Upper lobe of left lung (tissue), 6 donors: ENCODE measurements around the gene ARPC2. TPM values are rescaled to one million over a fixed set of nuclear protein-coding genes. Genes with fewer than 3 reads are reported as not detected.

Experiments used
- ATAC-seq, 2 donors: fragments of 200-7000 bp; cut with Tn5 transposase; one replicate each; pipeline ENCODE4 v1.9.1; 2022; ENCODE audit warnings: mild to moderate bottlenecking in 2 of 2, moderate library complexity in 2 of 2; ENCODE audit not compliant: low FRiP score in 2 of 2
- DNase-seq, 2 donors: peaks; one replicate each; pipeline ENCODE4 v3.0.0-alpha.2; 2019 to 2020
- H3K27ac ChIP-seq, 4 donors: fragments of 200-600 bp; sonication (generic); one replicate each; pipeline ENCODE4 v1.5.1; 2016 to 2019
- H3K27me3 ChIP-seq, 4 donors: fragments of 200-600 bp; sonication (generic); one replicate each; pipeline ENCODE4 v1.5.1; 2017 to 2019
- H3K36me3 ChIP-seq, 4 donors: fragments of 200-600 bp; sonication (generic); one replicate each; pipeline ENCODE4 v1.5.1; 2016 to 2019
- H3K4me1 ChIP-seq, 4 donors: fragments of 200-600 bp; sonication (generic); one replicate each; pipeline ENCODE4 v1.5.1; 2018 to 2019
- H3K4me3 ChIP-seq, 4 donors: fragments of 200-600 bp; sonication (generic); one replicate each; pipeline ENCODE4 v1.5.1; 2017 to 2019; ENCODE audit warnings: mild to moderate bottlenecking in 2 of 4, moderate library complexity in 1 of 4
- H3K9me3 ChIP-seq, 4 donors: fragments of 200-600 bp; sonication (generic); one replicate each; pipeline ENCODE4 v1.5.1; 2018 to 2019
- CTCF ChIP-seq, 6 experiments: fragments of 450-650 bp in 4 of 6; fragments of 200-600 bp in 2 of 6; sonication (generic) in 2 of 6; IDR thresholded peaks; one replicate each; pipeline ENCODE4 v1.5.1; 2016 to 2019; ENCODE audit warnings: antibody characterized with exemption in 6 of 6
- EP300 ChIP-seq, 4 donors: sonication (generic); formaldehyde crosslinking; IDR thresholded peaks; one replicate each; pipeline ENCODE4 v1.5.1; 2017; ENCODE audit warnings: antibody characterized with exemption in 4 of 4, control low read depth in 2 of 4
- POLR2A ChIP-seq, 4 donors: fragments of 450-650 bp; IDR thresholded peaks; one replicate each; pipeline ENCODE4 v1.5.1; 2016 to 2017; ENCODE audit warnings: antibody characterized with exemption in 4 of 4, mild to moderate bottlenecking in 2 of 4
- POLR2AphosphoS5 ChIP-seq, 2 donors: sonication (generic); formaldehyde crosslinking; IDR thresholded peaks; one replicate each; pipeline ENCODE4 v1.5.1; 2017; ENCODE audit warnings: antibody characterized with exemption in 2 of 2
- WGBS, 2 donors: methylation state at CpG; one replicate each; pipeline ENCODE4 v1.1.5; 2017 to 2018; 5-methylcytosine and 5-hydroxymethylcytosine counted together
- total RNA-seq, 6 donors: library from RNA; depleted of rRNA in 4 of 6; stranded (reverse); fragments of >200 nt in 4 of 6; gene quantifications; one replicate each; pipeline versions ENCODE4 v1.1.0 to v1.2.1, GENCODE V29; 2016 to 2021
- donor health status: DM: no; HTN: no; CAD: no; lungs with moderate emphysema.
- donor health status: DM: no; HTN: yes; CAD: no; lungs with severe emphysema.

The ARPC2 gene
- total RNA-seq, 6 donors from 2014 or later, result 233 to 440 (median 357) TPM

GRCh38 chr2:218266316-218266979 lies 49.5 kb downstream of the ARPC2 start:
- Histone ChIP-seq H3K27ac (no peak overlapping the region), H3K27me3 (no peaks in the 10 kb centered on the region), H3K4me3 (no peak overlapping the region), H3K4me1 (peaks cover 25 to 59% (median 42%) of the 10 kb centered on the region in 4 donors), H3K9me3 (no peaks in the 10 kb centered on the region), H3K36me3 (peaks cover 6 to 58% (median 49%) of the 10 kb centered on the region in 4 donors)
- ATAC-seq, result no peak
- no peak for DNase-seq
- no peak for TF ChIP-seq EP300 (IDR thresholded peaks at IDR 0.05)
- TF ChIP-seq CTCF (IDR thresholded peaks at IDR 0.05), result no peak
- TF ChIP-seq POLR2AphosphoS5 (IDR thresholded peaks at IDR 0.05), result no peak
- TF ChIP-seq POLR2A (IDR thresholded peaks at IDR 0.05), result no peak
- WGBS, 2 donors, result 92 to 97% methylated on average over 11 to 15 of the region's 15 CpGs

- H3K27ac ChIP-seq, result no peak overlapping the region
- H3K36me3 ChIP-seq, result peaks cover 6 to 58% (median 49%) of the 10 kb centered on the region in 4 donors
- H3K9me3 ChIP-seq, result no peaks in the 10 kb centered on the region
- no peak overlapping the region for H3K4me3 ChIP-seq
- TF ChIP-seq POLR2AphosphoS5 (IDR thresholded peaks at IDR 0.05), result no peak
- no peak for TF ChIP-seq EP300 (IDR thresholded peaks at IDR 0.05)
- TF ChIP-seq CTCF (IDR thresholded peaks at IDR 0.05), result no peak
- TF ChIP-seq POLR2A (IDR thresholded peaks at IDR 0.05), result no peak
- DNase-seq, result no peak
- peaks cover 31 to 63% (median 42%) of the 10 kb centered on the region in 4 donors for H3K4me1 ChIP-seq
- 96 to 98% methylated on average over 6 of the region's 6 CpGs for WGBS, 2 donors
- no peak for ATAC-seq
- no peaks in the 10 kb centered on the region for H3K27me3 ChIP-seq
Measured at GRCh38 chr2:218267259-218267658, 50.3 kb downstream of the ARPC2 start.

GRCh38 chr2:218269900-218270720 lies 53.1 kb downstream of the ARPC2 start, which contains the start of the genes AAMP and PNKD:
TSS of gene AAMP (minus strand) at chr2:218270137. CDS start at chr2:218270086, 51 bp downstream.
TSS of gene PNKD (plus strand) at chr2:218270519. CDS start at chr2:218270536, 17 bp downstream.
- Histone ChIP-seq H3K4me1 (peaks cover 42 to 61% (median 47%) of the 10 kb centered on the region in 4 donors), H3K36me3 (peaks cover 16 to 53% (median 41%) of the 10 kb centered on the region in 4 donors), H3K9me3 (no peaks in the 10 kb centered on the region), H3K4me3 (peak within 1 kb of the TSS; percentile 69 to 82 (median 75)), H3K27ac (peak within 1 kb of the TSS; percentile 72 to 89 (median 80)), H3K27me3 (no peaks in the 10 kb centered on the region)
- ATAC-seq (peak; percentile 95 to 98), DNase-seq (peak; percentile 98 to 100)
- 0% methylated on average over 25 to 41 of the region's 64 CpGs for WGBS, 2 donors
- TF ChIP-seq POLR2A (IDR thresholded peaks at IDR 0.05) (peak in 3 of 4 donors; percentile 33 to 85 (median 66)), EP300 (IDR thresholded peaks at IDR 0.05) (peak in 1 of 4 donors; percentile 5), POLR2AphosphoS5 (IDR thresholded peaks at IDR 0.05) (peak; percentile 74 to 86), CTCF (IDR thresholded peaks at IDR 0.05) (peak in 4 of 6 experiments; percentile 17 to 51 (median 28))

- H3K27ac ChIP-seq, result peak overlapping the region; percentile 29 to 88 (median 77)
- no peak for ATAC-seq
- WGBS, 2 donors, result 6 to 8% methylated on average over 17 to 23 of the region's 23 CpGs
Measured at GRCh38 chr2:218270721-218271486, 53.9 kb downstream of the ARPC2 start.

More at GRCh38 chr2:218270721-218271486, 53.9 kb downstream of the ARPC2 start:
- H3K9me3 ChIP-seq, result no peaks in the 10 kb centered on the region
- TF ChIP-seq EP300 (IDR thresholded peaks at IDR 0.05), result no peak
- H3K4me3 ChIP-seq, result peak overlapping the region; percentile 32 to 82 (median 72)
- no peaks in the 10 kb centered on the region for H3K27me3 ChIP-seq
- DNase-seq, result no peak
- H3K36me3 ChIP-seq, result peaks cover 17 to 53% (median 42%) of the 10 kb centered on the region in 4 donors
- H3K4me1 ChIP-seq, result peaks cover 42 to 60% (median 48%) of the 10 kb centered on the region in 4 donors
